ENCODE results near the gene IL23A.
A peak's percentile ranks its signal among the peaks of the same experiment; 100 is the strongest.

IL23A gene

DNA sequence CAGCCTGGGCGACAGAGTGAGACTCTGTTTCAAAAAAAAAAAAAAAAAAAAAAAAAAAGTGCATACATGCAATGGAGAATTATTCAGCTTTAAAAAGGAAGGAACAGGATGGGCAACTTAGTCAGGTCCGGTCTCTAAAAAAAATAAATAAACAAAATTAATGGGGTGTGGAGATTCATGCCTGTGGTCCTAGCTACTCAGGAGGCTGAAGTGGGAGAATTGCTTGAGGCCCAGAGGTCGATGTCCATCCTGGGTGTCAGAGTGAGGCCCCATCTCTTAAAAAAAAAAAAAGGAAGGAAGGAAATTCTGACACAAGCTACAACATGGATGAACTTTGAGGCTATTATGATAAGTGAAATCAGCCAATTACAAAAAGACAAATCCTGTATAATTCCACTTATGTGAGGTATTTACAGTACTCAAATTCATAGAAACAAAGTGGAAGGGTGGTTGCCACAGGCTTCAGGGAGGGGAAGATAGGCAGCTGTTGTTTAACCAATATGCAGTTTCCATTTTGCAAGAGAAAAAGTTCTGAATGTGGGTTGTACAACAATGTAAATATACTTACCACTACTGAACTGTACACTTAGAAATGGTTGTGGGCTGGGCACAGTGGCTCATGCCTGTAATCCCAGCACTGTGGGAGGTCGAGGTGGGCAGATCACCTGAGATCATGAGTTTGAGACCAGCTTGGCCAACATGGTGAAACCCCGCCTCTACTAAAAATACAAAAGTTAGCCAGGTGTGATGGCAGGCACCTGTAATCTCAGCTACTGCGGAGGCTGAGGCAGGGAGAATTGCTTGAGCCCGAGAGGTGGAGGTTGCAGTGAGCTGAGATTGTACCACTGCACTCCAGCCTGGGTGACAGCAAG lies 36.3 kb downstream of the IL23A start:
- no peaks in the 10 kb centered on the region for H3K79me2 ChIP-seq (ENCODE audit: insufficient read depth, low read length)
- no peaks in the 10 kb centered on the region for H4K20me1 ChIP-seq (ENCODE audit: low read depth, low read length)
- H3K9me3 ChIP-seq (ENCODE audit: insufficient read depth, low read length) = no peaks in the 10 kb centered on the region
- H3K4me3 ChIP-seq (ENCODE audit: insufficient read depth, low read length, poor library complexity, severe bottlenecking) = peak overlapping the region; percentile 43
- H3K36me3 ChIP-seq (ENCODE audit: low read length) = no peaks in the 10 kb centered on the region
- peaks cover 52% of the 10 kb centered on the region for H3F3A ChIP-seq (ENCODE audit: insufficient read depth)
- TF ChIP-seq EZH2phosphoT487 (conservative IDR thresholded peaks at IDR 0.05; ENCODE audit: low read length) (no peak), CTCF (IDR thresholded peaks at IDR 0.05; ENCODE audit: insufficient read depth, low read length, poor library complexity, severe bottlenecking) (no peak)
- H3K4me2 ChIP-seq (ENCODE audit: low read depth, low read length, poor library complexity, severe bottlenecking) = peak overlapping the region; percentile 88
- H3K27ac ChIP-seq (ENCODE audit: low read depth, low read length) = peak overlapping the region; percentile 99
- no peaks in the 10 kb centered on the region for H3K27me3 ChIP-seq (ENCODE audit: low read length)
- H2AFZ ChIP-seq (ENCODE audit: low read depth, low read length, severe bottlenecking) = peak overlapping the region; percentile 79
- peak overlapping the region; percentile 59 for H3K9ac ChIP-seq (ENCODE audit: low read length)
- H3K9me2 ChIP-seq (replicated peaks; ENCODE audit: insufficient read depth, low read length) = no peaks in the 10 kb centered on the region

DNA sequence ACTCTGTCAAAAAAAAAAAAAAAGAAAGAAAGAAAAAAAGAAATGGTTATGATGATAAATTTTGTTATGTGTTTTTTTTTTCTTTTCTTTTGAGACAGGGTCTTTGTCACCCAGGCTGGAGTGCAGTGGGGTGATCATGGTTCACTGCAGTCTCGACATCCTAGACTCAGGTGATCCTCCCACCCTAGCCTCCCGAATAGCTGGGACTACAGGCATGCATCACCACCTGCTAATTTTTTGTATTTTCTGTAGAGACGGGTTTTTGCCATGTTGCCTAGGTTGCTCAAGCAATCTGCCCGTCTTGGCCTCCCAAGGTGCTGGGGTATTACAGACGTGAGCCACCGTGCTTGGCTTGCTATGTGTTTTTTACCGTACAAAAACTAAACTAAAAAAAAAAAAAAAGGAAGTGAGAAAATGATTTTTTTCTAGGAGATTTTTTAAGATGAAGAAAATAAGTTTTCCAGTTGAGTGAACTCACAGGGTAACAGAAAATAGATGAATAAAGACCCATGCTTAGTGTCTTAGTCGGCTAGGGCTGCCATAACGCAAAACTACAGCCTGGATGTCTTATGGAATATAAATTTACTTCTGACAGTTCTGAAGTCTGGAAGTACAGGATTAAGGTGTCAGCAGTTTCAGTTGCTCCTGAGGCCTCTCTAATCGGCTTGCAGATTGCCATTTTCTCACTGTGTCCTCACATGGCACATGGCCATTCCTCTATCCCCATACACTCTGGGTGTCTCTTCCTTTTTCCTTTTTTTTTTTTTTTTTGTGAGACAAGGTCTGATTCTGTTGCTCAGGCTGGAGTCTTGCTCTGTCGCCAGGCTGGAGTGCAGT lies 37.1 kb downstream of the IL23A start:
- TF ChIP-seq EZH2phosphoT487 (conservative IDR thresholded peaks at IDR 0.05; ENCODE audit: low read length) (no peak), CTCF (IDR thresholded peaks at IDR 0.05; ENCODE audit: insufficient read depth, low read length, poor library complexity, severe bottlenecking) (no peak)
- peak overlapping the region; percentile 99 for H3K27ac ChIP-seq (ENCODE audit: low read depth, low read length)
- H3K4me3 ChIP-seq (ENCODE audit: insufficient read depth, low read length, poor library complexity, severe bottlenecking) = peak overlapping the region; percentile 15
- H3K9me3 ChIP-seq (ENCODE audit: insufficient read depth, low read length) = no peaks in the 10 kb centered on the region
- H3K9ac ChIP-seq (ENCODE audit: low read length) = peak overlapping the region; percentile 59
- H3K36me3 ChIP-seq (ENCODE audit: low read length) = no peaks in the 10 kb centered on the region
- peak overlapping the region; percentile 86 for H2AFZ ChIP-seq (ENCODE audit: low read depth, low read length, severe bottlenecking)
- H3K9me2 ChIP-seq (replicated peaks; ENCODE audit: insufficient read depth, low read length) = no peaks in the 10 kb centered on the region
- peaks cover 52% of the 10 kb centered on the region for H3F3A ChIP-seq (ENCODE audit: insufficient read depth)
- H3K27me3 ChIP-seq (ENCODE audit: low read length) = no peaks in the 10 kb centered on the region
- H4K20me1 ChIP-seq (ENCODE audit: low read depth, low read length) = no peaks in the 10 kb centered on the region
- peak overlapping the region; percentile 88 for H3K4me2 ChIP-seq (ENCODE audit: low read depth, low read length, poor library complexity, severe bottlenecking)
- no peaks in the 10 kb centered on the region for H3K79me2 ChIP-seq (ENCODE audit: insufficient read depth, low read length)

DNA sequence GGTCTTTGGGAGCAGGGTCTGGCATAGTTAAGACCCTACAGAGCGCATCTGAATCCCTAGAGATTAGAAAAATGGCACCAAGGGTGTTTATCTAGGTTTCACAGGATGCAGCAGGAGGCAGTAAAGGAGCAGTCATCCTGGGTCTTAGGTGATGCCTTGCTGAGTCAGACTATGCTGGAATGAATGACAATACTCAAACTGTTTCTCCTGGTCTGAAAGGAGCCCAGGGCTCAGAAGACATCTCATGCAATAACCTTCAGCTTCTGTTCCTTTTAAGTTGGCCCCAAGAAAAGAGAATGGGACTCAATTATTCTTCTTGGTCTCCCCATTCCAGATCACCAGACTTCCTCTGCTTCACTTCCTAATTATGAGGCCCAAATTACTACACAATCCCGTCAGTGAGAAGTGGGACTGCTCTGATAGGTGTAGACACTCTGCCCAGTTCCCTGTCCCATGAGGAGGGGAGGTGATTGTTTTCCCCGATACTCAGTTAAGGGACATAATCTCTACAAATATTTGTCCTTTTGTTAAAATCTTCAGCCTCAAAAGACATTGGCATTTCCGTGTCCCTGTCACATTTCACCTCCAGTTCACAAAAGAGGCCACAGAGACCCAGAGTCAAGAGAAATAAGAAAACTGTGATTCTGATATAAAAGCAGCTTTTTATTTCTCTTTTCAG lies 38.8 kb downstream of the IL23A start:
- H2AFZ ChIP-seq (ENCODE audit: low read depth, low read length, severe bottlenecking) = peak overlapping the region; percentile 86
- H3K27ac ChIP-seq (ENCODE audit: low read depth, low read length) = peak overlapping the region; percentile 99

More for the DNA sequence above, 38.8 kb downstream of the IL23A start:
- no peaks in the 10 kb centered on the region for H3K9me3 ChIP-seq (ENCODE audit: insufficient read depth, low read length)
- H3K79me2 ChIP-seq (ENCODE audit: insufficient read depth, low read length) = no peaks in the 10 kb centered on the region
- no peaks in the 10 kb centered on the region for H3K36me3 ChIP-seq (ENCODE audit: low read length)
- TF ChIP-seq CTCF (IDR thresholded peaks at IDR 0.05; ENCODE audit: insufficient read depth, low read length, poor library complexity, severe bottlenecking) = no peak
- TF ChIP-seq EZH2phosphoT487 (conservative IDR thresholded peaks at IDR 0.05; ENCODE audit: low read length) = no peak
- H3K4me3 ChIP-seq (ENCODE audit: insufficient read depth, low read length, poor library complexity, severe bottlenecking) = no peak overlapping the region
- H3K9ac ChIP-seq (ENCODE audit: low read length) = peak overlapping the region; percentile 58; the same call in 1 of the 2 replicates
- H3F3A ChIP-seq (ENCODE audit: insufficient read depth) = peaks cover 45% of the 10 kb centered on the region
- no peaks in the 10 kb centered on the region for H3K9me2 ChIP-seq (replicated peaks; ENCODE audit: insufficient read depth, low read length)
- H3K4me2 ChIP-seq (ENCODE audit: low read depth, low read length, poor library complexity, severe bottlenecking) = peak overlapping the region; percentile 88
- no peaks in the 10 kb centered on the region for H3K27me3 ChIP-seq (ENCODE audit: low read length)
- H4K20me1 ChIP-seq (ENCODE audit: low read depth, low read length) = no peaks in the 10 kb centered on the region

Measured in SU-DHL-6 (cell line).